ENCODE measurements around the gene SEPTIN10. TPM values are rescaled to one million over a fixed set of nuclear protein-coding genes. Genes with fewer than 3 reads are reported as not detected.
"Not testable (repeated sequence)": the region's sequence is repeated elsewhere in the genome, so short reads cannot be mapped to it uniquely, and the experiment has no call there.

Gene SEPTIN10
- polyA plus RNA-seq, 2 donors, result 44.8 to 45.9 TPM

- H3K4me3 ChIP-seq (ENCODE audit: low read depth in 1 of 2, low read length in 2 of 2), result no peak overlapping the region
- H3K9me3 ChIP-seq (ENCODE audit: control insufficient read depth in 2 of 2, insufficient read depth in 1 of 2, low read depth in 1 of 2, low read length in 1 of 2), result no peaks in the 10 kb centered on the region
- no peak overlapping the region for H3K27ac ChIP-seq (ENCODE audit: low read depth in 2 of 2, low read length in 1 of 2)
- peaks cover 0 to 6% of the 10 kb centered on the region in 2 donors for H3K4me1 ChIP-seq (ENCODE audit: control insufficient read depth in 2 of 2, insufficient read depth in 2 of 2, low read length in 1 of 2)
- WGBS, 2 donors, result 83 to 88% methylated on average over 7 of the region's 7 CpGs
- H3K36me3 ChIP-seq (ENCODE audit: control insufficient read depth in 2 of 2, insufficient read depth in 2 of 2, low read length in 1 of 2), result no peaks in the 10 kb centered on the region
- no peaks in the 10 kb centered on the region for H3K27me3 ChIP-seq (ENCODE audit: control insufficient read depth in 1 of 2, insufficient read depth in 2 of 2, low read length in 2 of 2)
These were observed 33.9 kb upstream of the SEPTIN10 start for GRCh38 chr2:109647636-109648035.

GRCh38 chr2:109646961-109647360 lies 33.2 kb upstream of the SEPTIN10 start:
- Histone ChIP-seq H3K4me3 (ENCODE audit: low read depth in 1 of 2, low read length in 2 of 2) (no peak overlapping the region), H3K4me1 (ENCODE audit: control insufficient read depth in 2 of 2, insufficient read depth in 2 of 2, low read length in 1 of 2) (peaks cover 0 to 6% of the 10 kb centered on the region in 2 donors), H3K27ac (ENCODE audit: low read depth in 2 of 2, low read length in 1 of 2) (no peak overlapping the region), H3K36me3 (ENCODE audit: control insufficient read depth in 2 of 2, insufficient read depth in 2 of 2, low read length in 1 of 2) (no peaks in the 10 kb centered on the region), H3K9me3 (ENCODE audit: control insufficient read depth in 2 of 2, insufficient read depth in 1 of 2, low read depth in 1 of 2, low read length in 1 of 2) (no peaks in the 10 kb centered on the region), H3K27me3 (ENCODE audit: control insufficient read depth in 1 of 2, insufficient read depth in 2 of 2, low read length in 2 of 2) (no peaks in the 10 kb centered on the region)
- 89 to 90% methylated on average over 8 of the region's 8 CpGs for WGBS, 2 donors

DNA sequence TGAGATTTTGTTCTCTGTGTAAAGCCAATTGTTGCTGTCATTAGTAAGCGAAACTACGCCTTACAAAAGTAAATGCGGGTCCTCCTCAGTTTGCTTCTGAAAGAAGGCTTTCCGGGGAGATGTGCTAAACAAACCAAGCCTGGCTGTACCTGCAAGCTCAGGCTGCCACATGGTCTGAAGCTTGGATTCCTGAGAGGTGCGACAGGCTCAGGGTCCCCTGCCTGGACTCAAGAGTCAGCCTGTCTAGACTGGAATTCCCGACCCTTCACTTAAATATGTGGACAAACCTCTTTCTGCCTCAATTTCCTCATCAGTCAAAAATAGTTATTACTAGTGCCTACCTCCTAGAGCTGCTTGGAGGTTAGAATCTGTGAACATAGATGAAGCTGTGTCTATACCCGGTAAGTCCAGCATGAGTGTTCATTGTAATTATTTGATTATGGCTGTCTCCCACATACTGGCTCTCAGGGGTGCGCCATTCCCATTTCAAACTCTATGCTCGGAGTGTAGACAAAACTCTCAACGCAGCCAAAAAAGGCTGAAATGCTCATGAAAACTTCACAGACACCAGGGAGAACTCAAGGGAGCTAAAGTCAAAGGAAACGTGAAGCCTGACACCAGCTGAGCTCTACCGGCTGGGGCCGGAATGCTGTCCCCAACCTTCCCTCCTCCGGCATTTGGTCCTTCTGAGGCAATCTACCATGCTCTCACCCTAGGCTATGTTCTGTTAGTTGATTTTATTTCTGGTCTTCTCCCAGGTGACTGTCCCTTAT lies 31.8 kb upstream of the SEPTIN10 start:
- Histone ChIP-seq H3K4me3 (ENCODE audit: low read depth in 1 of 2, low read length in 2 of 2) (no peak overlapping the region), H3K9me3 (ENCODE audit: control insufficient read depth in 2 of 2, insufficient read depth in 1 of 2, low read depth in 1 of 2, low read length in 1 of 2) (no peaks in the 10 kb centered on the region), H3K4me1 (ENCODE audit: control insufficient read depth in 2 of 2, insufficient read depth in 2 of 2, low read length in 1 of 2) (peaks cover 0 to 2% of the 10 kb centered on the region in 2 donors), H3K36me3 (ENCODE audit: control insufficient read depth in 2 of 2, insufficient read depth in 2 of 2, low read length in 1 of 2) (no peaks in the 10 kb centered on the region), H3K27me3 (ENCODE audit: control insufficient read depth in 1 of 2, insufficient read depth in 2 of 2, low read length in 2 of 2) (no peaks in the 10 kb centered on the region), H3K27ac (ENCODE audit: low read depth in 2 of 2, low read length in 1 of 2) (no peak overlapping the region)
- 88 to 89% methylated on average over 14 of the region's 14 CpGs for WGBS, 2 donors

- Histone ChIP-seq H3K27ac (ENCODE audit: low read depth in 2 of 2, low read length in 1 of 2) (peak overlapping the region; percentile 40 to 63), H3K36me3 (ENCODE audit: control insufficient read depth in 2 of 2, insufficient read depth in 2 of 2, low read length in 1 of 2) (no peaks in the 10 kb centered on the region), H3K27me3 (ENCODE audit: control insufficient read depth in 1 of 2, insufficient read depth in 2 of 2, low read length in 2 of 2) (no peaks in the 10 kb centered on the region), H3K4me1 (ENCODE audit: control insufficient read depth in 2 of 2, insufficient read depth in 2 of 2, low read length in 1 of 2) (peaks cover 0 to 2% of the 10 kb centered on the region in 2 donors), H3K9me3 (ENCODE audit: control insufficient read depth in 2 of 2, insufficient read depth in 1 of 2, low read depth in 1 of 2, low read length in 1 of 2) (no peaks in the 10 kb centered on the region), H3K4me3 (ENCODE audit: low read depth in 1 of 2, low read length in 2 of 2) (no peak overlapping the region)
- 24 to 30% methylated on average over 12 of the region's 12 CpGs for WGBS, 2 donors
These were observed 31.0 kb upstream of the SEPTIN10 start for GRCh38 chr2:109644571-109645275.

- WGBS, 2 donors, result 81 to 88% methylated on average over 9 of the region's 9 CpGs
- H3K36me3 ChIP-seq (ENCODE audit: control insufficient read depth in 2 of 2, insufficient read depth in 2 of 2, low read length in 1 of 2); H3K27me3 ChIP-seq (ENCODE audit: control insufficient read depth in 1 of 2, insufficient read depth in 2 of 2, low read length in 2 of 2); H3K27ac ChIP-seq (ENCODE audit: low read depth in 2 of 2, low read length in 1 of 2); H3K4me3 ChIP-seq (ENCODE audit: low read depth in 1 of 2, low read length in 2 of 2); H3K9me3 ChIP-seq (ENCODE audit: control insufficient read depth in 2 of 2, insufficient read depth in 1 of 2, low read depth in 1 of 2, low read length in 1 of 2); H3K4me1 ChIP-seq (ENCODE audit: control insufficient read depth in 2 of 2, insufficient read depth in 2 of 2, low read length in 1 of 2): not testable (repeated sequence)
These were observed 26.2 kb upstream of the SEPTIN10 start for GRCh38 chr2:109640000-109640399.

DNA sequence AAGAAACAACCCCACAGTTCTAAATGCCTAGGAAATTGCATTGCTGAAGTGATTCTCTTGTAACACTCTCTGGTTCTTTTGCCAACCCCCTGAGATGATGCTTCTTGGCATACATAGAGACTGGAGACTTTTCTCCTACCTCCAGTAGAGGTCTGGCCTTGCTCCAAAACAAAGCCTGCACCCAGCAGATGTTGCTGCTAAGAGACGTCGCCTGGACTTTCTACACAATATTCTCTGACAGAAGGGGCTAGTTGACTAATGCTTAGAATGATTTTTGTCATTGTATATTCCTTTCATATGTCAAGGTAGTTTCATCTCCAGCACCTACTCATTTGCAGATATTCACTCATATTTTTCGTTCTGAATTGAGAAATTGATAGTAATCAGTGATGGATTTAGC lies 25.0 kb upstream of the SEPTIN10 start:
- Histone ChIP-seq H3K36me3 (ENCODE audit: control insufficient read depth in 2 of 2, insufficient read depth in 2 of 2, low read length in 1 of 2) (no peaks in the 10 kb centered on the region), H3K9me3 (ENCODE audit: control insufficient read depth in 2 of 2, insufficient read depth in 1 of 2, low read depth in 1 of 2, low read length in 1 of 2) (no peaks in the 10 kb centered on the region), H3K4me1 (ENCODE audit: control insufficient read depth in 2 of 2, insufficient read depth in 2 of 2, low read length in 1 of 2) (no peaks in the 10 kb centered on the region), H3K4me3 (ENCODE audit: low read depth in 1 of 2, low read length in 2 of 2) (no peak overlapping the region), H3K27ac (ENCODE audit: low read depth in 2 of 2, low read length in 1 of 2) (peak overlapping the region in 1 of 2 donors; percentile 9), H3K27me3 (ENCODE audit: control insufficient read depth in 1 of 2, insufficient read depth in 2 of 2, low read length in 2 of 2) (no peaks in the 10 kb centered on the region)
- WGBS, 2 donors, result 45 to 51% methylated on average over 3 of the region's 3 CpGs

DNA sequence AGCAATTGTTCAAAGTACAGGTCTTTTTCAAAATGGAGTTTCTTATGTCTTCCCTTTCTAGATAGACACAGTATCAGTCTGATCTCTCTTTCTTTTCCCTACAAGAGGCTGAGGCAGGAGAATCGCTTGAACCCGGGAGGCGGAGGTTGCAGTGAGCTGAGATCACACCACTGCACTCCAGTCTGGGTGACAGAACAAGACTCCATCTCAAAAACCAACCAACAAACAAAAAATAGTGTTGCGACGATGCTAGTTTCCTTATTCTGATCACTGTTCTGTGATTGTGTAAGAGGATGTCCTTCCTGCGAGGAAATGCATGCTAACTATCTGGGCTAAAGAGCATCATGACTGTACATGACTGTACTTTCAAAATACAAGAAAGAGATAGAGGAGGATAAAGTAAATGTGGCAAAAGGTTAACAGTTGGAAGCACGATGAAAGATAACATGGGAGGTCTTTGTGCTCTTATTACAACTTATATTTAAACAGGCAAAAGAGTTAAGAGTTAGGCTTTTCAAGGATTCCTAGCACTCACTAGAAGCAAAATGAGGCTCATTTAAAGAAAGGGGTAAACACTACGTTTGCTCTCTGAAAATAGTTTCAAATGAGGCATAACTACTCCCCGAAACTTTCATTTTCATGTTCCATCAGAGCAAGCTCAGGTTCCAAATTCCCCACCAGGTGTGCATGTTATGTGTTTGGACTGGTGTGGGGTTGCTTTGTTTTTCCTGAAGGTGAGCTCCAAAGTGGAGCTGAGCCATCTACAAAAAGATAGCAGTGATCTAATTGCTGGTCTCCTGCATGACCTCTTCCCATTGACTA lies 24.2 kb upstream of the SEPTIN10 start:
- no peaks in the 10 kb centered on the region for H3K36me3 ChIP-seq (ENCODE audit: control insufficient read depth in 2 of 2, insufficient read depth in 2 of 2, low read length in 1 of 2)
- no peaks in the 10 kb centered on the region for H3K4me1 ChIP-seq (ENCODE audit: control insufficient read depth in 2 of 2, insufficient read depth in 2 of 2, low read length in 1 of 2)
- H3K4me3 ChIP-seq (ENCODE audit: low read depth in 1 of 2, low read length in 2 of 2), result no peak overlapping the region
- H3K27ac ChIP-seq (ENCODE audit: low read depth in 2 of 2, low read length in 1 of 2), result peak overlapping the region in 1 of 2 donors; percentile 36
- WGBS, 2 donors, result 52 to 60% methylated on average over 9 of the region's 9 CpGs
- H3K9me3 ChIP-seq (ENCODE audit: control insufficient read depth in 2 of 2, insufficient read depth in 1 of 2, low read depth in 1 of 2, low read length in 1 of 2), result no peaks in the 10 kb centered on the region
- H3K27me3 ChIP-seq (ENCODE audit: control insufficient read depth in 1 of 2, insufficient read depth in 2 of 2, low read length in 2 of 2), result no peaks in the 10 kb centered on the region

- Histone ChIP-seq H3K9me3 (ENCODE audit: control insufficient read depth in 2 of 2, insufficient read depth in 1 of 2, low read depth in 1 of 2, low read length in 1 of 2) (no peaks in the 10 kb centered on the region), H3K4me1 (ENCODE audit: control insufficient read depth in 2 of 2, insufficient read depth in 2 of 2, low read length in 1 of 2) (no peaks in the 10 kb centered on the region), H3K4me3 (ENCODE audit: low read depth in 1 of 2, low read length in 2 of 2) (no peak overlapping the region), H3K36me3 (ENCODE audit: control insufficient read depth in 2 of 2, insufficient read depth in 2 of 2, low read length in 1 of 2) (no peaks in the 10 kb centered on the region), H3K27ac (ENCODE audit: low read depth in 2 of 2, low read length in 1 of 2) (no peak overlapping the region), H3K27me3 (ENCODE audit: control insufficient read depth in 1 of 2, insufficient read depth in 2 of 2, low read length in 2 of 2) (no peaks in the 10 kb centered on the region)
- WGBS, 2 donors, result 63 to 67% methylated on average over 1 of the region's 1 CpG
These were observed 22.6 kb upstream of the SEPTIN10 start for GRCh38 chr2:109636317-109636716.

DNA sequence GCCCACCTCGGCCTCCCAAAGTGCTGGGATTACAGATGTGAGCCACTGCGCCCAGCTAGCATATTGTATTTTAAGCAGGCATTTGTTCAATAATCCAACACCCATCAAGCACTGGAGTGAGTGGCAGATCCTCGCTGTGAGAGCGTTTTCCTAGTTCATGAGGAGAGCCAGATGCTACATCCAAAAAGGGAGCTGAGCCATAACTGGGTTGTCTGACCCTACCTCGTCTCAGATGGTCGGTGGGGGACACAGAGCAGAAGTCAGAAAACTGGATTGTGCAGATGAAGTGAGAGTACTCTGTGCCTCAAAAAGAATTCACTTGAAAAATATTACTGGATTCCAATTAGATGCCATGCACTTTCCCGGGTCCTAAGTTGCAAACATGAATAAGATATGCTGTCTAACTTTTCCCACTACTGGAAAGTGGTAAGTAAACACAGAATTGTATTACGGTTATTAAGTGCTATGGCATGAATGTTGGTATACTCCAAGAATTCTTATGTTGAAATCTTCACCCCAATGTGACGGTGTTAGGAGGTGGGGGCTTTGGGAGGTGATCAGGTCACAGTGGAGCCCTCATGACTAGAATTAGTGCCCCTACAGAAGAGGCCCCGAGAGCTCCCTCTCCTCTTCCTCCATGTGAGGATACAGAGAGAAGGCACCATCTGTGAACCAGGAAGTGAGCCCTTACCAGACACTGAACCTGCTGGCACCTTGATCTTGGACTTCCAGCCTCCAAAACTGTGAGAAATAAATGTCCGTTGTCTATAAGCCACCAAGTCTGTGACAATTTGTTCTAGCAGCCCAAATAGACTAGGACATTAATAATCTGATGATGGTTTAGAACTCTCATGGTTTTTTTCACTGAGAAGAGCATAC lies 21.9 kb upstream of the SEPTIN10 start:
- Histone ChIP-seq H3K36me3 (ENCODE audit: control insufficient read depth in 2 of 2, insufficient read depth in 2 of 2, low read length in 1 of 2) (no peaks in the 10 kb centered on the region), H3K9me3 (ENCODE audit: control insufficient read depth in 2 of 2, insufficient read depth in 1 of 2, low read depth in 1 of 2, low read length in 1 of 2) (no peaks in the 10 kb centered on the region), H3K4me1 (ENCODE audit: control insufficient read depth in 2 of 2, insufficient read depth in 2 of 2, low read length in 1 of 2) (no peaks in the 10 kb centered on the region), H3K27me3 (ENCODE audit: control insufficient read depth in 1 of 2, insufficient read depth in 2 of 2, low read length in 2 of 2) (no peaks in the 10 kb centered on the region), H3K27ac (ENCODE audit: low read depth in 2 of 2, low read length in 1 of 2) (no peak overlapping the region), H3K4me3 (ENCODE audit: low read depth in 1 of 2, low read length in 2 of 2) (no peak overlapping the region)
- 85 to 91% methylated on average over 11 of the region's 11 CpGs for WGBS, 2 donors
